Loucy (cell line): ENCODE results near the gene NLRP6.
"Not testable (repeated sequence)": the region's sequence is repeated elsewhere in the genome, so short reads cannot be mapped to it uniquely, and the experiment has no call there.

Experiments used
- H2AFZ ChIP-seq: fragments of 200-600 bp; sonication (generic); 2 replicates; pipeline ENCODE4 v1.6.0; 2016; ENCODE audit warnings: antibody characterized with exemption, mild to moderate bottlenecking, low read length, moderate library complexity
- H3F3A ChIP-seq: fragments of 200-600 bp; 2 replicates; pipeline ENCODE4 v1.6.0; 2016; ENCODE audit warnings: antibody characterized with exemption, low read depth, mild to moderate bottlenecking
- H3K27me3 ChIP-seq: fragments of 200-600 bp; sonication (generic); 2 replicates; pipeline ENCODE4 v1.6.1; 2014; ENCODE audit warnings: low read length, mild to moderate bottlenecking; ENCODE audit not compliant: insufficient read depth, poor library complexity, severe bottlenecking
- H3K36me3 ChIP-seq: fragments of 200-600 bp; sonication (generic); 2 replicates; pipeline ENCODE4 v1.6.1; 2016; ENCODE audit warnings: low read length; ENCODE audit not compliant: insufficient read depth
- H3K4me1 ChIP-seq: fragments of 200-600 bp; sonication (generic); 2 replicates; pipeline ENCODE4 v1.5.1; 2014; ENCODE audit warnings: low read length, mild to moderate bottlenecking; ENCODE audit not compliant: insufficient read depth, poor library complexity, severe bottlenecking
- H3K4me2 ChIP-seq: fragments of 200-600 bp; sonication (generic); 2 replicates; pipeline ENCODE4 v1.6.0; 2014; ENCODE audit warnings: antibody characterized with exemption, low read length, low read depth, mild to moderate bottlenecking; ENCODE audit not compliant: poor library complexity, severe bottlenecking
- H3K4me3 ChIP-seq: fragments of 200-600 bp; sonication (generic); 2 replicates; pipeline ENCODE4 v1.5.1; 2014; ENCODE audit warnings: low read length, mild to moderate bottlenecking, mixed read lengths; ENCODE audit not compliant: poor library complexity, severe bottlenecking
- H3K79me2 ChIP-seq: fragments of 200-600 bp; sonication (generic); 2 replicates; pipeline ENCODE4 v1.6.1; 2014; ENCODE audit warnings: low read length; ENCODE audit not compliant: insufficient read depth
- H3K9ac ChIP-seq: fragments of 200-600 bp; sonication (generic); 2 replicates; pipeline ENCODE4 v1.6.0; 2014; ENCODE audit warnings: mild to moderate bottlenecking, low read depth, low read length, moderate library complexity; ENCODE audit not compliant: poor library complexity, severe bottlenecking
- H3K9me2 ChIP-seq: fragments of 200-600 bp; sonication (generic); replicated peaks from 2 replicates; pipeline ENCODE4 v1.6.1; 2016; ENCODE audit warnings: low read depth, low read length, mixed read lengths
- H3K9me3 ChIP-seq: fragments of 200-600 bp; sonication (generic); 2 replicates; pipeline ENCODE4 v1.6.1; 2014; ENCODE audit warnings: mild to moderate bottlenecking, antibody characterized with exemption, low read length, low read depth; ENCODE audit not compliant: insufficient read depth
- H4K20me1 ChIP-seq: fragments of 200-600 bp; sonication (generic); 2 replicates; pipeline ENCODE4 v1.6.0; 2014; ENCODE audit warnings: antibody characterized with exemption, low read length, mild to moderate bottlenecking; ENCODE audit not compliant: insufficient read depth, poor library complexity, severe bottlenecking
- EZH2phosphoT487 ChIP-seq: fragments of 200-600 bp; IDR thresholded peaks from 2 replicates; pipeline ENCODE4 v1.6.1; 2018; ENCODE audit warnings: antibody characterized with exemption, mild to moderate bottlenecking, moderate library complexity, borderline replicate concordance
- TF ChIP-seq, protein P1 (sequence below): fragments of 200-600 bp; sonication (generic); conservative IDR thresholded peaks from 2 replicates; pipeline ENCODE4 v1.5.1; 2014; ENCODE audit warnings: mild to moderate bottlenecking, antibody characterized with exemption, low read length

Gene NLRP6

DNA sequence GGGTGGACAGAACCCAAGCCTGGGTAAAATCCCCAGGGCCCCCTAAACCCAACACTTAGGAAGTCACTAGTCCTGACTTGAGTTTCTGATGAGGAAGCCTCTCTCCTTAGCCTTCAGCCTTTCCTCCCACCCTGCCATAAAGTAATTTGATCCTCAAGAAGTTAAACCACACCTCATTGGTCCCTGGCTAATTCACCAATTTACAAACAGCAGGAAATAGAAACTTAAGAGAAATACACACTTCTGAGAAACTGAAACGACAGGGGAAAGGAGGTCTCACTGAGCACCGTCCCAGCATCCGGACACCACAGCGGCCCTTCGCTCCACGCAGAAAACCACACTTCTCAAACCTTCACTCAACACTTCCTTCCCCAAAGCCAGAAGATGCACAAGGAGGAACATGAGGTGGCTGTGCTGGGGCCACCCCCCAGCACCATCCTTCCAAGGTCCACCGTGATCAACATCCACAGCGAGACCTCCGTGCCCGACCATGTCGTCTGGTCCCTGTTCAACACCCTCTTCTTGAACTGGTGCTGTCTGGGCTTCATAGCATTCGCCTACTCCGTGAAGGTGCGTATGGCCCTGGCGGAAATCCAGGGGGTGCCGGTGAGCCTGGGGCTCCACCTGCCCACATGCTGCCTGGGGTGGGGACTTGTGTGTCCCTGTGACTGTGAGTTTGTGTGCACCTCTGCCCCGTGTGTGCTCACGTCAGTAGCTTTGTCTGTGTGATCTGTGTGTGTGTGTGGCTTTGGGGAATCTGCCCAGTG, 35.8 kb downstream of the NLRP6 start, which contains the start of gene IFITM1:
IFITM1 (plus strand) TSS at position 254 of the 767 bp plus-strand sequence; CDS start at position 385, 131 bp downstream.
- H3K4me3 ChIP-seq, result peak within 1 kb of the TSS; percentile 100
- H3K79me2 ChIP-seq, result peaks cover 79% of the 10 kb centered on the region
- TF ChIP-seq, protein P1, sequence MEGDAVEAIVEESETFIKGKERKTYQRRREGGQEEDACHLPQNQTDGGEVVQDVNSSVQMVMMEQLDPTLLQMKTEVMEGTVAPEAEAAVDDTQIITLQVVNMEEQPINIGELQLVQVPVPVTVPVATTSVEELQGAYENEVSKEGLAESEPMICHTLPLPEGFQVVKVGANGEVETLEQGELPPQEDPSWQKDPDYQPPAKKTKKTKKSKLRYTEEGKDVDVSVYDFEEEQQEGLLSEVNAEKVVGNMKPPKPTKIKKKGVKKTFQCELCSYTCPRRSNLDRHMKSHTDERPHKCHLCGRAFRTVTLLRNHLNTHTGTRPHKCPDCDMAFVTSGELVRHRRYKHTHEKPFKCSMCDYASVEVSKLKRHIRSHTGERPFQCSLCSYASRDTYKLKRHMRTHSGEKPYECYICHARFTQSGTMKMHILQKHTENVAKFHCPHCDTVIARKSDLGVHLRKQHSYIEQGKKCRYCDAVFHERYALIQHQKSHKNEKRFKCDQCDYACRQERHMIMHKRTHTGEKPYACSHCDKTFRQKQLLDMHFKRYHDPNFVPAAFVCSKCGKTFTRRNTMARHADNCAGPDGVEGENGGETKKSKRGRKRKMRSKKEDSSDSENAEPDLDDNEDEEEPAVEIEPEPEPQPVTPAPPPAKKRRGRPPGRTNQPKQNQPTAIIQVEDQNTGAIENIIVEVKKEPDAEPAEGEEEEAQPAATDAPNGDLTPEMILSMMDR, result no peak
- TF ChIP-seq EZH2phosphoT487, result no peak
- H4K20me1 ChIP-seq, result peaks cover 44% of the 10 kb centered on the region
- H3K4me1 ChIP-seq, result peaks cover 29% of the 10 kb centered on the region
- no peaks in the 10 kb centered on the region for H3K9me2 ChIP-seq
- peak within 1 kb of the TSS; percentile 93 for H3K4me2 ChIP-seq
- peaks cover 30% of the 10 kb centered on the region for H3K36me3 ChIP-seq
- H2AFZ ChIP-seq, result no peak within 1 kb of the TSS
- H3F3A ChIP-seq, result peaks cover 16% of the 10 kb centered on the region; the same call in 1 of the 2 replicates
- no peaks in the 10 kb centered on the region for H3K9me3 ChIP-seq
- peaks cover 32% of the 10 kb centered on the region for H3K27me3 ChIP-seq
- peak within 1 kb of the TSS; percentile 100 for H3K9ac ChIP-seq

DNA sequence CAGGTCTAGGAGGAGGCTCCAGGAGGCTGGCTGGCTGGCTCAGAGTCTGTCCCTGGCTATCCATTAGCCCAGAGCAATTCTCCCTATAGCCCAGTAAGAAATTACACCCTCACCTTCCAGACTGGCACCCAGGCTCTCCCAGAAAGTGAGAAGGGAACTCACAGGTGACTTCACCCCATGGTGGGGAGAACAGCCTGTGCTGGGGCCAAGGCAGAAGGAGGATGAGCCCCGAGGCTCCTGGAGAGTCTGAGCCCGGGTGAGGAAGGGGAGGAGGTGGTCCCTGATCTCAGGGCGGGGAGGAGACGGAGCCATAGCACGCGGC, 36.3 kb downstream of the NLRP6 start:
- not testable (repeated sequence) for H3K9me2 ChIP-seq, H2AFZ ChIP-seq, H3K9me3 ChIP-seq
- Histone ChIP-seq H3K4me2 (peak overlapping the region; percentile 93), H3K9ac (peak overlapping the region; percentile 100), H3K27me3 (peaks cover 32% of the 10 kb centered on the region), H3F3A (peaks cover 16% of the 10 kb centered on the region; the same call in 1 of the 2 replicates), H3K36me3 (peaks cover 30% of the 10 kb centered on the region), H3K79me2 (peaks cover 79% of the 10 kb centered on the region), H4K20me1 (peaks cover 41% of the 10 kb centered on the region), H3K4me1 (peaks cover 31% of the 10 kb centered on the region), H3K4me3 (peak overlapping the region; percentile 100)

DNA sequence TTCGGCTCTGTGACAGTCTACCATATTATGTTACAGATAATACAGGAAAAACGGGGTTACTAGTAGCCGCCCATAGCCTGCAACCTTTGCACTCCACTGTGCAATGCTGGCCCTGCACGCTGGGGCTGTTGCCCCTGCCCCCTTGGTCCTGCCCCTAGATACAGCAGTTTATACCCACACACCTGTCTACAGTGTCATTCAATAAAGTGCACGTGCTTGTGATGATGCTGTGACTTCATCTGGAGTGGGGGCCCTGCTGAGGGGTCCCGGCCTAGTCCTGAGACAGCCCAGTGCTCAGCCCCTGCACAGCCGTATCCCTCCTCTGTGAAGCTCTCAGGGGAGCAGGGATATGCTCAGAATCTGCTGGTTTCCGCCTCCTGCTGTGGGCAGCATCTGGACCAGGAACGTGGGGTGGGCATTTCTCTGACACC, 36.9 kb downstream of the NLRP6 start:
- H3K4me3 ChIP-seq, result peak overlapping the region; percentile 100
- peaks cover 32% of the 10 kb centered on the region for H3K27me3 ChIP-seq
- peaks cover 30% of the 10 kb centered on the region for H3K36me3 ChIP-seq
- H3K9ac ChIP-seq, result peak overlapping the region; percentile 100
- H3K79me2 ChIP-seq, result peaks cover 76% of the 10 kb centered on the region
- H4K20me1 ChIP-seq, result peaks cover 41% of the 10 kb centered on the region
- peak overlapping the region; percentile 93 for H3K4me2 ChIP-seq
- TF ChIP-seq EZH2phosphoT487, result no peak
- TF ChIP-seq, protein P1, result no peak
- no peaks in the 10 kb centered on the region for H3K9me2 ChIP-seq
- peaks cover 31% of the 10 kb centered on the region for H3K4me1 ChIP-seq
- H3K9me3 ChIP-seq, result no peaks in the 10 kb centered on the region
- H2AFZ ChIP-seq, result no peak overlapping the region
- peaks cover 16% of the 10 kb centered on the region; the same call in 1 of the 2 replicates for H3F3A ChIP-seq
